H9 (cell line): ENCODE measurements around the gene HAGH. TPM values are rescaled to one million over a fixed set of nuclear protein-coding genes. Genes with fewer than 3 reads are reported as not detected.

Source experiments
- DNase-seq: peaks from one replicate; pipeline ENCODE4 v3.0.0-alpha.2; 2017
- H2AFZ ChIP-seq: one replicate; pipeline ENCODE4 v1.6.1; 2013; ENCODE audit warnings: mild to moderate bottlenecking, low read length, control low read depth, moderate library complexity
- H2AK5ac ChIP-seq: 2 replicates; pipeline ENCODE4 v1.6.1; 2013; ENCODE audit warnings: low read length, control low read depth, mixed read lengths; ENCODE audit not compliant: insufficient read length
- H2BK120ac ChIP-seq: one replicate; pipeline ENCODE4 v1.6.1; 2013; ENCODE audit warnings: low read depth, mild to moderate bottlenecking, low read length, control low read depth, inconsistent platforms; ENCODE audit not compliant: poor library complexity, severe bottlenecking
- H2BK12ac ChIP-seq: 2 replicates; pipeline ENCODE4 v1.6.1; 2013; ENCODE audit warnings: low read length, control low read depth, mixed read lengths, low read depth; ENCODE audit not compliant: insufficient read length
- H2BK15ac ChIP-seq: 2 replicates; pipeline ENCODE4 v1.6.1; 2013; ENCODE audit warnings: low read depth, low read length, control low read depth
- H2BK20ac ChIP-seq: one replicate; pipeline ENCODE4 v1.6.1; 2013; ENCODE audit warnings: low read depth, mild to moderate bottlenecking, low read length, control low read depth, inconsistent platforms; ENCODE audit not compliant: poor library complexity, severe bottlenecking
- H2BK5ac ChIP-seq: 2 replicates; pipeline ENCODE4 v1.6.1; 2013; ENCODE audit warnings: low read length, control low read depth, mixed read lengths; ENCODE audit not compliant: insufficient read length
- H3K14ac ChIP-seq: 2 replicates; pipeline ENCODE4 v1.6.1; 2013; ENCODE audit warnings: low read length, control low read depth; ENCODE audit not compliant: insufficient read depth
- H3K18ac ChIP-seq: 2 replicates; pipeline ENCODE4 v1.6.1; 2013; ENCODE audit warnings: low read depth, mild to moderate bottlenecking, mixed read lengths, low read length, control low read depth; ENCODE audit not compliant: insufficient read length
- H3K23ac ChIP-seq: 2 replicates; pipeline ENCODE4 v1.6.1; 2013; ENCODE audit warnings: low read length, control low read depth, mixed read lengths, low read depth; ENCODE audit not compliant: insufficient read length
- H3K23me2 ChIP-seq: 2 replicates; pipeline ENCODE4 v1.6.1; 2013; ENCODE audit warnings: low read depth, mild to moderate bottlenecking, mixed read lengths, low read length, control low read depth; ENCODE audit not compliant: insufficient read length, poor library complexity, severe bottlenecking
- H3K27ac ChIP-seq: 2 replicates; pipeline ENCODE4 v1.5.1; 2013; ENCODE audit warnings: low read length, control low read depth, mixed read lengths, low read depth; ENCODE audit not compliant: insufficient read length
- H3K27me3 ChIP-seq: 2 replicates; pipeline ENCODE4 v1.6.1; 2013; ENCODE audit warnings: low read length, control low read depth, inconsistent platforms; ENCODE audit not compliant: insufficient read depth
- H3K4ac ChIP-seq: 2 replicates; pipeline ENCODE4 v1.6.1; 2013; ENCODE audit warnings: low read depth, mild to moderate bottlenecking, control low read depth, inconsistent platforms, low read length, moderate library complexity
- H3K4me1 ChIP-seq: 2 replicates; pipeline ENCODE4 v1.6.1; 2013; ENCODE audit warnings: low read length, control low read depth, inconsistent platforms; ENCODE audit not compliant: insufficient read depth
- H3K4me2 ChIP-seq: 2 replicates; pipeline ENCODE4 v1.6.1; 2013; ENCODE audit warnings: low read length, control low read depth, mixed read lengths; ENCODE audit not compliant: insufficient read length, insufficient read depth
- H3K56ac ChIP-seq: 2 replicates; pipeline ENCODE4 v1.6.1; 2013; ENCODE audit warnings: low read depth, mild to moderate bottlenecking, mixed read lengths, low read length, control low read depth; ENCODE audit not compliant: insufficient read length
- H3K79me1 ChIP-seq: 2 replicates; pipeline ENCODE4 v1.6.1; 2013; ENCODE audit warnings: low read depth, mild to moderate bottlenecking, moderate library complexity, low read length, control low read depth, inconsistent platforms; ENCODE audit not compliant: insufficient read depth, poor library complexity, severe bottlenecking
- H3K79me2 ChIP-seq: 2 replicates; pipeline ENCODE4 v1.6.1; 2013; ENCODE audit warnings: low read length, control low read depth, inconsistent platforms; ENCODE audit not compliant: insufficient read depth
- H3K9ac ChIP-seq: 2 replicates; pipeline ENCODE4 v1.6.1; 2013; ENCODE audit warnings: low read length, control low read depth, mixed read lengths; ENCODE audit not compliant: insufficient read length; ENCODE audit errors: extremely low read depth
- H3K9me3 ChIP-seq: one replicate; pipeline ENCODE4 v1.6.1; 2013; ENCODE audit warnings: low read depth, low read length, inconsistent platforms; ENCODE audit not compliant: control insufficient read depth
- H3T11ph ChIP-seq: one replicate; pipeline ENCODE4 v1.6.1; 2013; ENCODE audit warnings: mild to moderate bottlenecking, low read length, control low read depth, inconsistent platforms
- H4K20me1 ChIP-seq: one replicate; pipeline ENCODE4 v1.6.1; 2013; ENCODE audit not compliant: control insufficient read depth, insufficient read length, insufficient read depth
- H4K5ac ChIP-seq: 2 replicates; pipeline ENCODE4 v1.6.1; 2013; ENCODE audit warnings: low read depth, mild to moderate bottlenecking, mixed read lengths, low read length, control low read depth; ENCODE audit not compliant: insufficient read length
- H4K8ac ChIP-seq: replicated peaks from 2 replicates; pipeline ENCODE4 v1.6.1; 2013; ENCODE audit warnings: low read length, control low read depth, mixed read lengths, low read depth; ENCODE audit not compliant: insufficient read length
- H4K91ac ChIP-seq: 2 replicates; pipeline ENCODE4 v1.6.1; 2013; ENCODE audit warnings: low read depth, mild to moderate bottlenecking, moderate library complexity, mixed read lengths, low read length, control low read depth; ENCODE audit not compliant: insufficient read length
- H3K27ac Mint-ChIP-seq, 3 experiments: 2 replicates in 2 of 3; 3 replicates in 1 of 3; pipeline ENCODE4 v1.8.0; 2020 to 2021; ENCODE audit warnings: mixed read lengths in 3 of 3, mild to moderate bottlenecking in 1 of 3, moderate library complexity in 1 of 3
- H3K27me3 Mint-ChIP-seq: 2 replicates; pipeline ENCODE4 v1.8.0; 2021; ENCODE audit warnings: low read depth, mild to moderate bottlenecking, moderate library complexity, mixed read lengths
- H3K36me3 Mint-ChIP-seq, 3 experiments: 2 replicates in 2 of 3; 3 replicates in 1 of 3; pipeline ENCODE4 v1.8.0; 2020 to 2021; ENCODE audit warnings: low read depth in 3 of 3, mixed read lengths in 3 of 3; ENCODE audit not compliant: insufficient read depth in 1 of 3
- H3K4me1 Mint-ChIP-seq, 2 experiments: 2 replicates each; pipeline ENCODE4 v1.8.0; 2020; ENCODE audit warnings: mixed read lengths in 2 of 2
- H3K4me3 Mint-ChIP-seq, 2 experiments: 2 replicates in 1 of 2; 3 replicates in 1 of 2; pipeline ENCODE4 v1.8.0; 2020 to 2021; ENCODE audit warnings: mild to moderate bottlenecking in 2 of 2, mixed read lengths in 2 of 2, moderate library complexity in 1 of 2
- H3K9me3 Mint-ChIP-seq, 2 experiments: 2 replicates in 1 of 2; 3 replicates in 1 of 2; pipeline ENCODE4 v1.8.0; 2020; ENCODE audit warnings: mild to moderate bottlenecking in 2 of 2, mixed read lengths in 2 of 2, moderate library complexity in 1 of 2
- WGBS: extraction: QIAGEN DNeasy Blood & Tissue Kit; methylation state at CpG from one replicate; pipeline ENCODE4 v1.1.7; 2013; ENCODE audit warnings: missing lambda C conversion rate, low lambda C conversion rate, mixed read lengths; ENCODE audit not compliant: insufficient read length; ENCODE audit errors: extremely low coverage; 5-methylcytosine and 5-hydroxymethylcytosine counted together
- total RNA-seq: library from RNA; stranded (reverse); gene quantifications from 2 replicates; pipeline ENCODE4 v1.2.1, GENCODE V29; 2021
- TF ChIP-seq, protein P1 (sequence below): fragments of 200-600 bp; sonication (generic); conservative IDR thresholded peaks from 3 replicates; pipeline ENCODE4 v1.8.0; 2021; ENCODE audit warnings: antibody characterized with exemption, mild to moderate bottlenecking

HAGH gene
- total RNA-seq, 1 experiment from 2014 or later, result 30.0 TPM

DNA sequence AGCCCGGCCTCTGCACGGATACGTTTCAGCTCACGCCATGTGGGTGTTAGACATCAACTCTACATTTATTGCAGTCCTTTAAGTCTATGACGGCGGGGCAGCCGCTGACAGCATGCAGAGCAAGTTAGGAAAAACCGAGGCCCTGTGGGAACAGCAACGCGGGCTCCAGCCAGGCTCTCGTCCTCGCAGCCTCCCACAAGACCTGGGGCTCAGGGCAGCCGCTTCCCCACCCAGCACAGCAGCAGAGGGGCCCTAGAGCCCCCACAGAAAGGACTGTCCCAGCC is 50.0 kb downstream of the HAGH start:
- TF ChIP-seq, protein P1, sequence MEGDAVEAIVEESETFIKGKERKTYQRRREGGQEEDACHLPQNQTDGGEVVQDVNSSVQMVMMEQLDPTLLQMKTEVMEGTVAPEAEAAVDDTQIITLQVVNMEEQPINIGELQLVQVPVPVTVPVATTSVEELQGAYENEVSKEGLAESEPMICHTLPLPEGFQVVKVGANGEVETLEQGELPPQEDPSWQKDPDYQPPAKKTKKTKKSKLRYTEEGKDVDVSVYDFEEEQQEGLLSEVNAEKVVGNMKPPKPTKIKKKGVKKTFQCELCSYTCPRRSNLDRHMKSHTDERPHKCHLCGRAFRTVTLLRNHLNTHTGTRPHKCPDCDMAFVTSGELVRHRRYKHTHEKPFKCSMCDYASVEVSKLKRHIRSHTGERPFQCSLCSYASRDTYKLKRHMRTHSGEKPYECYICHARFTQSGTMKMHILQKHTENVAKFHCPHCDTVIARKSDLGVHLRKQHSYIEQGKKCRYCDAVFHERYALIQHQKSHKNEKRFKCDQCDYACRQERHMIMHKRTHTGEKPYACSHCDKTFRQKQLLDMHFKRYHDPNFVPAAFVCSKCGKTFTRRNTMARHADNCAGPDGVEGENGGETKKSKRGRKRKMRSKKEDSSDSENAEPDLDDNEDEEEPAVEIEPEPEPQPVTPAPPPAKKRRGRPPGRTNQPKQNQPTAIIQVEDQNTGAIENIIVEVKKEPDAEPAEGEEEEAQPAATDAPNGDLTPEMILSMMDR, result no peak
- H3K79me2 ChIP-seq, result no peaks in the 10 kb centered on the region; the same call in 1 of the 2 replicates
- no peak overlapping the region for H3K4ac ChIP-seq

More for the DNA sequence above, 50.0 kb downstream of the HAGH start:
- Histone ChIP-seq H3K14ac (no peak overlapping the region), H3K9ac (no peak overlapping the region), H3K27me3 (no peaks in the 10 kb centered on the region), H3K27ac (no peak overlapping the region), H2BK5ac (no peak overlapping the region), H2BK15ac (no peak overlapping the region), H4K5ac (no peak overlapping the region), H2BK120ac (no peak overlapping the region), H3K18ac (no peak overlapping the region), H4K8ac (no peak overlapping the region), H4K91ac (no peak overlapping the region), H3K79me1 (peaks cover 5% of the 10 kb centered on the region), H3K56ac (no peak overlapping the region), H4K20me1 (no peaks in the 10 kb centered on the region), H3K9me3 (no peaks in the 10 kb centered on the region), H3K23ac (no peak overlapping the region), H3K4me2 (no peak overlapping the region), H2AFZ (no peak overlapping the region), H2BK20ac (no peak overlapping the region), H3K23me2 (peaks cover 6% of the 10 kb centered on the region), H3K4me1 (no peaks in the 10 kb centered on the region), H2AK5ac (no peak overlapping the region), H3T11ph (no peak overlapping the region), H2BK12ac (no peak overlapping the region)
- H3K36me3 Mint-ChIP-seq, result peaks cover 8 to 48% (median 13%) of the 10 kb centered on the region in 3 experiments; a peak in 5 of 7 replicates
- peaks cover 5 to 18% of the 10 kb centered on the region in 2 experiments for H3K4me1 Mint-ChIP-seq
- no peak overlapping the region for H3K4me3 Mint-ChIP-seq
- WGBS, result no CpG with 5 or more reads among the region's 13 CpGs
- H3K27ac Mint-ChIP-seq, result peak overlapping the region in 1 of 3 experiments; percentile 76; a peak in 1 of 7 replicates
- DNase-seq, result no peak
- no peaks in the 10 kb centered on the region for H3K9me3 Mint-ChIP-seq
- H3K27me3 Mint-ChIP-seq, result no peaks in the 10 kb centered on the region; the same call in 1 of the 2 replicates
